Right lobe of liver (tissue), 6 donors: ENCODE measurements around the gene LPCAT1. TPM values are rescaled to one million over a fixed set of nuclear protein-coding genes. Genes with fewer than 3 reads are reported as not detected.

Source experiments
- ATAC-seq, 4 donors: fragments of 200-7000 bp; cut with Tn5 transposase; one replicate each; pipeline ENCODE4 v1.9.1; 2020; ENCODE audit warnings: mild to moderate bottlenecking in 4 of 4, moderate library complexity in 4 of 4
- DNase-seq, 3 donors: peaks; one replicate each; pipeline ENCODE4 v3.0.0-alpha.2; 2020
- H3K27ac ChIP-seq, 3 donors: fragments of 200-600 bp; one replicate each; pipeline ENCODE4 v1.8.0; 2022
- H3K27me3 ChIP-seq, 2 donors: fragments of 200-600 bp; one replicate each; pipeline ENCODE4 v1.8.0; 2022
- H3K36me3 ChIP-seq, 4 donors: fragments of 200-600 bp; sonication (generic) in 1 of 4; one replicate each; pipeline versions ENCODE4 v1.5.1 to v1.8.0; 2017 to 2022; ENCODE audit warnings: control low read depth in 1 of 4
- H3K4me1 ChIP-seq, 4 donors: fragments of 200-600 bp; sonication (generic) in 1 of 4; one replicate each; pipeline versions ENCODE4 v1.5.1 to v1.8.0; 2017 to 2022; ENCODE audit warnings: control low read depth in 1 of 4
- H3K4me3 ChIP-seq, 3 donors: fragments of 200-600 bp; one replicate each; pipeline ENCODE4 v1.8.0; 2022
- H3K9me3 ChIP-seq, 4 donors: fragments of 200-600 bp; sonication (generic) in 1 of 4; one replicate each; pipeline versions ENCODE4 v1.5.1 to v1.8.0; 2017 to 2022; ENCODE audit warnings: control low read depth in 1 of 4
- CTCF ChIP-seq, 4 donors: fragments of 200-600 bp in 3 of 4; fragments of 450-650 bp in 1 of 4; IDR thresholded peaks; one replicate each; pipeline versions ENCODE4 v1.5.1 to v1.8.0; 2016 to 2022; ENCODE audit warnings: antibody characterized with exemption in 4 of 4, mild to moderate bottlenecking in 2 of 4
- POLR2A ChIP-seq: fragments of 450-650 bp; IDR thresholded peaks from one replicate; pipeline ENCODE4 v1.6.1; 2017; ENCODE audit warnings: antibody characterized with exemption, mild to moderate bottlenecking
- WGBS: methylation state at CpG from one replicate; pipeline ENCODE4 v1.1.6; 2018; ENCODE audit warnings: low coverage, low lambda C conversion rate; ENCODE audit not compliant: insufficient coverage; ENCODE audit errors: missing lambda C conversion rate; 5-methylcytosine and 5-hydroxymethylcytosine counted together
- intact Hi-C, 2 donors: fragments of 100-400 bp; cut with DNase I; formaldehyde crosslinking; loops; one replicate each; pipeline versions ENCODE4 v1.11.2 to v1.14.1; 2022
- total RNA-seq, 6 experiments: library from RNA; depleted of rRNA in 2 of 6; stranded (reverse); fragments of >200 nt in 2 of 6; fragmentation: NEBNext Ultra II Directional in 3 of 6; extraction: Animal tissue kit (Norgen Biotek cat#: 25700) in 3 of 6; gene quantifications; one replicate each; pipeline versions ENCODE4 v1.1.0 to v1.2.4, GENCODE V29; 2016 to 2023
- donor health status: DM: no; HTN: yes; CAD: no.
- donor health status: DM: no; HTN: no; CAD: no.
- donor health status: DM: no; HTN: no; CAD: no.
- donor health status: DM: no; HTN: yes; CAD: no.
- donor health status: DM: no; HTN: yes; CAD: no.

Gene LPCAT1
- total RNA-seq, 6 experiments from 2014 or later, result 6.9 to 38.6 (median 13.1) TPM

GRCh38 chr5:1437226-1437829, 86.4 kb downstream of the LPCAT1 start:
- no peaks in the 10 kb centered on the region for H3K27me3 ChIP-seq
- DNase-seq (no peak), ATAC-seq (peak in 1 of 4 donors; percentile 43)
- TF ChIP-seq CTCF (IDR thresholded peaks at IDR 0.05) (no peak), POLR2A (no peak)
- no peak overlapping the region for H3K27ac ChIP-seq
- H3K4me3 ChIP-seq, result no peak overlapping the region
- WGBS, result 29% methylated on average over 6 of the region's 11 CpGs
- intact Hi-C loops, result no loop called here
- H3K36me3 ChIP-seq, result no peaks in the 10 kb centered on the region
- no peaks in the 10 kb centered on the region for H3K9me3 ChIP-seq
- H3K4me1 ChIP-seq, result no peaks in the 10 kb centered on the region

GRCh38 chr5:1436681-1437080, 87.1 kb downstream of the LPCAT1 start:
- DNase-seq (peak in 1 of 3 donors; percentile 31), ATAC-seq (no peak)
- H3K4me1 ChIP-seq, result no peaks in the 10 kb centered on the region
- no peaks in the 10 kb centered on the region for H3K36me3 ChIP-seq
- no peaks in the 10 kb centered on the region for H3K9me3 ChIP-seq
- H3K4me3 ChIP-seq, result no peak overlapping the region
- H3K27me3 ChIP-seq, result no peaks in the 10 kb centered on the region
- TF ChIP-seq CTCF (IDR thresholded peaks at IDR 0.05), result no peak
- intact Hi-C loops, result no loop called here
- H3K27ac ChIP-seq, result no peak overlapping the region
- 67% methylated on average over 9 of the region's 16 CpGs for WGBS

GRCh38 chr5:1436036-1436435, 87.7 kb downstream of the LPCAT1 start:
- ATAC-seq (no peak), DNase-seq (peak in 1 of 3 donors; percentile 19)
- TF ChIP-seq CTCF (IDR thresholded peaks at IDR 0.05) (no peak), POLR2A (no peak)
- Histone ChIP-seq H3K4me3 (no peak overlapping the region), H3K36me3 (no peaks in the 10 kb centered on the region), H3K9me3 (no peaks in the 10 kb centered on the region), H3K27me3 (no peaks in the 10 kb centered on the region), H3K4me1 (no peaks in the 10 kb centered on the region), H3K27ac (no peak overlapping the region)
- intact Hi-C loops, result no loop called here
- WGBS, result 33% methylated on average over 2 of the region's 10 CpGs

GRCh38 chr5:1435369-1435768, 88.4 kb downstream of the LPCAT1 start:
- TF ChIP-seq POLR2A, result no peak
- TF ChIP-seq CTCF (IDR thresholded peaks at IDR 0.05), result no peak
- intact Hi-C loops, result no loop called here
- Histone ChIP-seq H3K27me3 (no peaks in the 10 kb centered on the region), H3K36me3 (no peaks in the 10 kb centered on the region), H3K27ac (no peak overlapping the region), H3K4me1 (no peaks in the 10 kb centered on the region), H3K4me3 (no peak overlapping the region), H3K9me3 (no peaks in the 10 kb centered on the region)
- ATAC-seq (no peak), DNase-seq (peak in 1 of 3 donors; percentile 21)
- no CpG with 5 or more reads among the region's 2 CpGs for WGBS
